HEK293 (cell line): ENCODE measurements around the gene SLC44A5.

Experiments used
- CTCF ChIA-PET: fragments of 350-600 bp; formaldehyde crosslinking; extraction: SDS; loops from one replicate; lab custom pipeline; 2021; ENCODE audit warnings: antibody characterized with exemption; lab: Yijun Ruan, JAX
- POLR2A ChIA-PET: fragments of 300-600 bp; formaldehyde crosslinking; extraction: SDS; loops from one replicate; lab custom pipeline; 2020; ENCODE audit warnings: antibody characterized with exemption, inconsistent platforms; lab: Yijun Ruan, JAX
- H3K27ac ChIP-seq: fragments of 200-500 bp; sonication (Bioruptor generic); 2 replicates; pipeline ENCODE4 v1.5.1; 2014; ENCODE audit warnings: low read depth, low read length, control low read depth, inconsistent platforms; ENCODE audit errors: extremely low read depth
- H3K36me3 ChIP-seq, 2 experiments: fragments of 200-500 bp in 1 of 2; sonication (Bioruptor generic) in 1 of 2; 1 replicate in 1 of 2; 2 replicates in 1 of 2; pipeline ENCODE4 v1.5.1; 2014 to 2017; ENCODE audit warnings: inconsistent platforms in 2 of 2, low read length in 2 of 2; ENCODE audit not compliant: control insufficient read depth in 2 of 2, insufficient read depth in 1 of 2
- H3K4me1 ChIP-seq: fragments of 200-500 bp; sonication (Bioruptor generic); 2 replicates; pipeline ENCODE4 v1.5.1; 2014; ENCODE audit warnings: mild to moderate bottlenecking, low read length, inconsistent platforms; ENCODE audit not compliant: control insufficient read depth, insufficient read depth
- H3K4me3 ChIP-seq: 2 replicates; pipeline ENCODE4 v1.5.1; 2011; ENCODE audit warnings: low read depth, mild to moderate bottlenecking, control low read depth, low read length, moderate library complexity
- H3K9me3 ChIP-seq: fragments of 200-500 bp; sonication (Bioruptor generic); 2 replicates; pipeline ENCODE4 v1.5.1; 2014; ENCODE audit warnings: low read depth, low read length, inconsistent platforms; ENCODE audit not compliant: control insufficient read depth, insufficient read depth
- EGR2 ChIP-seq: fragments of 450-650 bp; formaldehyde crosslinking; IDR thresholded peaks from 2 replicates; pipeline ENCODE4 v1.5.1; 2016; ENCODE audit warnings: low read depth, missing biosample characterization, missing genetic modification characterization
- GLI2 ChIP-seq: fragments of 450-650 bp; formaldehyde crosslinking; IDR thresholded peaks from 2 replicates; pipeline ENCODE4; 2017; ENCODE audit warnings: missing biosample characterization, missing genetic modification characterization, low read depth, borderline replicate concordance
- ZEB2 ChIP-seq: fragments of 450-650 bp; formaldehyde crosslinking; IDR thresholded peaks from 2 replicates; pipeline ENCODE4 v1.5.1; 2016; ENCODE audit warnings: missing biosample characterization, missing genetic modification characterization
- ZFHX2 ChIP-seq: fragments of 450-650 bp; formaldehyde crosslinking; conservative IDR thresholded peaks from 2 replicates; pipeline ENCODE4 v1.5.1; 2016; ENCODE audit warnings: missing biosample characterization, missing genetic modification characterization
- ZNF148 ChIP-seq: fragments of 450-650 bp; formaldehyde crosslinking; IDR thresholded peaks from 2 replicates; pipeline ENCODE4 v1.5.0; 2017; ENCODE audit warnings: missing biosample characterization, missing genetic modification characterization, borderline replicate concordance
- ZNF19 ChIP-seq: fragments of 450-650 bp; formaldehyde crosslinking; IDR thresholded peaks from 2 replicates; pipeline ENCODE4; 2016; ENCODE audit warnings: missing biosample characterization, missing genetic modification characterization, low read depth
- ZNF211 ChIP-seq: fragments of 450-650 bp; formaldehyde crosslinking; IDR thresholded peaks from 2 replicates; pipeline ENCODE4 v1.5.1; 2016; ENCODE audit warnings: low read depth, missing biosample characterization, missing genetic modification characterization
- ZNF214 ChIP-seq: fragments of 450-650 bp; formaldehyde crosslinking; IDR thresholded peaks from 2 replicates; pipeline ENCODE4 v1.5.1; 2017; ENCODE audit warnings: missing biosample characterization, mild to moderate bottlenecking, missing genetic modification characterization, borderline replicate concordance
- ZNF654 ChIP-seq: fragments of 450-650 bp; formaldehyde crosslinking; IDR thresholded peaks from 2 replicates; pipeline ENCODE4 v1.5.1; 2016; ENCODE audit warnings: low read depth, missing biosample characterization, missing genetic modification characterization
- ZNF792 ChIP-seq: fragments of 450-650 bp; formaldehyde crosslinking; IDR thresholded peaks from 2 replicates; pipeline ENCODE4 v1.5.1; 2016; ENCODE audit warnings: missing biosample characterization, missing genetic modification characterization
- TF ChIP-seq, protein P1 (sequence below): fragments of 450-650 bp; formaldehyde crosslinking; IDR thresholded peaks from 2 replicates; pipeline ENCODE4 v1.5.1; 2016; ENCODE audit warnings: missing biosample characterization, missing genetic modification characterization
- TF ChIP-seq, protein P2 (sequence below): fragments of 450-650 bp; formaldehyde crosslinking; IDR thresholded peaks from 2 replicates; pipeline ENCODE4 v1.5.1; 2016; ENCODE audit warnings: missing biosample characterization, missing genetic modification characterization

The SLC44A5 gene

DNA sequence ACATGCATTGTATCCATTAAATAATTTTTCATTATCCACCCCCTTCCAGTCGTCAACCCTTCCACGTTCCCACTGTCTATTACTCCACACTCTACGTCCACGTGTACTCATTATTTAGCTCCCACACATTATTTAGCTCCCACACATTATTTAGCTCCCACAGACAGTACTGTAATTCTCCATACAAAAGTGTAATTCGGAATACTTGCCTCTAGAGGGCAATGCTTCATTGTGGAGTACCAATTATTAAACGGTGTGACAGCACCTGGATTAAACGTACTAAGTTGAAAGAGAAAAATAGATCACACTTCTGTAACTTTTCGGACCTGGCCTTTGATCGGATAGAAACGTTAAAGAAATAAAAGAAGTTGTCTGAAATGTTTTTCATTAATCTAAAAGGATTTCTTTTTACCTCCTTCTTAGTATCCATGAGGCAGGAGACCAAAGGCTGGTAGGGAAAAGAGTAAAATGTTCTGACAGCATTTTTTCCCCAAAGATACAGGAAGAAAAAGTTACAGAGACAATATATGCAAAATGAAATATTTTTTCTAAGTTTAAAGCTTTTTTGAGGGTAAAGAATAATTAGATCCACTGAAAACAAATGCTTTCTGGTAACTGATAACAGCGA lies 377.5 kb downstream of the SLC44A5 start:
- ChIA-PET CTCF (interaction anchor here (0.6 to 2.9 kb wide), 24 partner anchors 9 to 558 kb away, joined by 3 to 27 read pairs (median 3); no protein-coding TSS in a partner anchor), POLR2A (interaction anchor here (0.9 kb wide), 1 partner anchor 381 kb away, joined by 3 read pairs; no protein-coding TSS in a partner anchor)
- Histone ChIP-seq H3K4me3 (no peak overlapping the region), H3K4me1 (no peaks in the 10 kb centered on the region), H3K27ac (no peak overlapping the region), H3K9me3 (no peaks in the 10 kb centered on the region)
- peak; percentile 50; the same call in 1 of the 2 replicates for TF ChIP-seq ZEB2 (tag by site-specific recombination)
- peak; percentile 64 for TF ChIP-seq ZNF654 (tag by site-specific recombination)
- peak; percentile 80 for TF ChIP-seq ZFHX2
- TF ChIP-seq EGR2 = peak; percentile 88
- TF ChIP-seq, protein P1, sequence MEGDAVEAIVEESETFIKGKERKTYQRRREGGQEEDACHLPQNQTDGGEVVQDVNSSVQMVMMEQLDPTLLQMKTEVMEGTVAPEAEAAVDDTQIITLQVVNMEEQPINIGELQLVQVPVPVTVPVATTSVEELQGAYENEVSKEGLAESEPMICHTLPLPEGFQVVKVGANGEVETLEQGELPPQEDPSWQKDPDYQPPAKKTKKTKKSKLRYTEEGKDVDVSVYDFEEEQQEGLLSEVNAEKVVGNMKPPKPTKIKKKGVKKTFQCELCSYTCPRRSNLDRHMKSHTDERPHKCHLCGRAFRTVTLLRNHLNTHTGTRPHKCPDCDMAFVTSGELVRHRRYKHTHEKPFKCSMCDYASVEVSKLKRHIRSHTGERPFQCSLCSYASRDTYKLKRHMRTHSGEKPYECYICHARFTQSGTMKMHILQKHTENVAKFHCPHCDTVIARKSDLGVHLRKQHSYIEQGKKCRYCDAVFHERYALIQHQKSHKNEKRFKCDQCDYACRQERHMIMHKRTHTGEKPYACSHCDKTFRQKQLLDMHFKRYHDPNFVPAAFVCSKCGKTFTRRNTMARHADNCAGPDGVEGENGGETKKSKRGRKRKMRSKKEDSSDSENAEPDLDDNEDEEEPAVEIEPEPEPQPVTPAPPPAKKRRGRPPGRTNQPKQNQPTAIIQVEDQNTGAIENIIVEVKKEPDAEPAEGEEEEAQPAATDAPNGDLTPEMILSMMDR (tag by site-specific recombination) = no peak
- no peak for TF ChIP-seq ZNF792 (tag by site-specific recombination)
- TF ChIP-seq, all 188 proteins: peak for 4
- H3K36me3 ChIP-seq = peaks cover 8 to 40% of the 10 kb centered on the region in 2 experiments; a peak in 2 of 3 replicates

DNA sequence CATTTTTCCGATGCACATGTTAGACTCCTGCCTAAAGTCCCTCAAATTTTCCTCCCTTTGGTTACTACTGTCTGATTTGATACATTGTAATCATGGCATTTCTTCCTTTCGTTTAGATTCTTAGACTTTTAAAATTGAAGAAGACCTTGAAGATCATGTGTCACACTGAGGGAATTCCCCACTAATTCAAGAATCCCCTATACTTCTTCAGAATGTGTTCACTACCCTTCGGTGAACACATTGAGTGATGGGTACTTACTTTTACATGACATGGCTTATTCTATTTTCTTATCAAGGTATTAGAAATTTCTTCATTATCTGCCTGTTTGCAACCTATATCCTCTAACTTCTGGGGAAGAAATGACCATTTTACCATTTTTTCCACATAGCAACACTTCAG lies 390.8 kb downstream of the SLC44A5 start:
- Histone ChIP-seq H3K36me3 (peaks cover 0 to 49% of the 10 kb centered on the region in 2 experiments; a peak in 1 of 3 replicates), H3K27ac (no peak overlapping the region), H3K4me3 (no peak overlapping the region), H3K4me1 (no peaks in the 10 kb centered on the region), H3K9me3 (no peaks in the 10 kb centered on the region)
- CTCF ChIA-PET = interaction anchor here (0.6 kb wide), 1 partner anchor 379 kb away, joined by 3 read pairs; no protein-coding TSS in a partner anchor
- TF ChIP-seq GLI2 (no peak), ZNF211 (tag by site-specific recombination) (no peak), ZNF148 (no peak)
- POLR2A ChIA-PET = no interaction called here

GRCh38 chr1:75214017-75214416 lies 396.9 kb downstream of the SLC44A5 start:
- no peak overlapping the region for H3K4me3 ChIP-seq
- no peak overlapping the region for H3K27ac ChIP-seq
- H3K9me3 ChIP-seq = no peaks in the 10 kb centered on the region
- TF ChIP-seq ZNF19 (tag by site-specific recombination) (no peak), ZNF214 (no peak)
- TF ChIP-seq, protein P2, sequence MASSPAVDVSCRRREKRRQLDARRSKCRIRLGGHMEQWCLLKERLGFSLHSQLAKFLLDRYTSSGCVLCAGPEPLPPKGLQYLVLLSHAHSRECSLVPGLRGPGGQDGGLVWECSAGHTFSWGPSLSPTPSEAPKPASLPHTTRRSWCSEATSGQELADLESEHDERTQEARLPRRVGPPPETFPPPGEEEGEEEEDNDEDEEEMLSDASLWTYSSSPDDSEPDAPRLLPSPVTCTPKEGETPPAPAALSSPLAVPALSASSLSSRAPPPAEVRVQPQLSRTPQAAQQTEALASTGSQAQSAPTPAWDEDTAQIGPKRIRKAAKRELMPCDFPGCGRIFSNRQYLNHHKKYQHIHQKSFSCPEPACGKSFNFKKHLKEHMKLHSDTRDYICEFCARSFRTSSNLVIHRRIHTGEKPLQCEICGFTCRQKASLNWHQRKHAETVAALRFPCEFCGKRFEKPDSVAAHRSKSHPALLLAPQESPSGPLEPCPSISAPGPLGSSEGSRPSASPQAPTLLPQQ (tag by site-specific recombination) = no peak
- TF ChIP-seq, all 188 proteins: peak for 0
- CTCF ChIA-PET = no interaction called here
- POLR2A ChIA-PET = no interaction called here
- H3K36me3 ChIP-seq = peaks cover 3 to 71% of the 10 kb centered on the region in 2 experiments; a peak in 2 of 3 replicates
- no peaks in the 10 kb centered on the region for H3K4me1 ChIP-seq
